ENCODE measurements around the gene COL15A1. TPM values are rescaled to one million over a fixed set of nuclear protein-coding genes. Genes with fewer than 3 reads are reported as not detected.
"Not testable (repeated sequence)": the region's sequence is repeated elsewhere in the genome, so short reads cannot be mapped to it uniquely, and the experiment has no call there.

COL15A1 gene
- total RNA-seq, 2 donors from 2014 or later = 6.0 to 16.0 TPM

- Histone ChIP-seq H3K36me3 (no peaks in the 10 kb centered on the region), H3K27me3 (no peaks in the 10 kb centered on the region), H3K27ac (no peak overlapping the region), H3K4me1 (no peaks in the 10 kb centered on the region), H3K9ac (ENCODE audit: low read depth in 2 of 2, low read length in 2 of 2) (no peak overlapping the region), H3K4me3 (no peak overlapping the region), H3K9me3 (no peaks in the 10 kb centered on the region)
- intact Hi-C loops (cut with DNase I) = no loop called here
- DNase-seq = no peak
- TF ChIP-seq CTCF (IDR thresholded peaks at IDR 0.05) = no peak
These were observed 149.2 kb downstream of the COL15A1 start for GRCh38 chr9:99092643-99093491.

GRCh38 chr9:99093492-99093791 is 149.7 kb downstream of the COL15A1 start:
- Histone ChIP-seq H3K4me3 (no peak overlapping the region), H3K27me3 (no peaks in the 10 kb centered on the region), H3K4me1 (no peaks in the 10 kb centered on the region), H3K27ac (no peak overlapping the region), H3K9ac (ENCODE audit: low read depth in 2 of 2, low read length in 2 of 2) (no peak overlapping the region), H3K9me3 (no peaks in the 10 kb centered on the region), H3K36me3 (no peaks in the 10 kb centered on the region)
- intact Hi-C loops (cut with DNase I) = no loop called here
- no peak for DNase-seq
- TF ChIP-seq CTCF (IDR thresholded peaks at IDR 0.05) = no peak

GRCh38 chr9:99095565-99095964 is 151.9 kb downstream of the COL15A1 start:
- Histone ChIP-seq H3K36me3 (no peaks in the 10 kb centered on the region), H3K4me3 (no peak overlapping the region), H3K4me1 (no peaks in the 10 kb centered on the region), H3K9ac (ENCODE audit: low read depth in 2 of 2, low read length in 2 of 2) (no peak overlapping the region), H3K27me3 (no peaks in the 10 kb centered on the region), H3K9me3 (no peaks in the 10 kb centered on the region), H3K27ac (no peak overlapping the region)
- no peak for TF ChIP-seq CTCF (IDR thresholded peaks at IDR 0.05)
- intact Hi-C loops (cut with DNase I) = no loop called here
- no peak for DNase-seq

DNA sequence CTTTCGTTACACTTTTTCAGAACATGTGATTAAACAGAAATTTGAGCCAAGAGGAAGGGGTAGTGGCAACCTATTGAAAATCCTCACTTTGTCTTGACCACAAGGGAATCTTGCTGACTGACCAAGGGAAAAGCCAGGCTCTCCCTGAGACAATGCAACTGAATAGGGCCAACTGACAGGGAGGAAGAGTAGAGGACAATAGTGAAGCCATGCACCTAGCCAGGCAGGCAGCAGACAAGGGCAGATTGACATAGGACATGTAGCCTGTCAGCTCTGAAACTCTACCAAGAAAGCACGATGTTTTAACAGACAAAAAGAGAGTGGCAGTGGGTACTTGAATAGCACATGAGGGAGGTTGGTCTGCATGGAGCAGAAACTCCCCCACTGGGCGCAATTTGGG is 152.7 kb downstream of the COL15A1 start:
- Histone ChIP-seq H3K9ac (ENCODE audit: low read depth in 2 of 2, low read length in 2 of 2) (no peak overlapping the region), H3K9me3 (no peaks in the 10 kb centered on the region), H3K36me3 (no peaks in the 10 kb centered on the region), H3K4me1 (no peaks in the 10 kb centered on the region), H3K27ac (no peak overlapping the region), H3K4me3 (no peak overlapping the region), H3K27me3 (no peaks in the 10 kb centered on the region)
- DNase-seq = no peak
- no peak for TF ChIP-seq CTCF (IDR thresholded peaks at IDR 0.05)
- intact Hi-C loops (cut with DNase I) = no loop called here

DNA sequence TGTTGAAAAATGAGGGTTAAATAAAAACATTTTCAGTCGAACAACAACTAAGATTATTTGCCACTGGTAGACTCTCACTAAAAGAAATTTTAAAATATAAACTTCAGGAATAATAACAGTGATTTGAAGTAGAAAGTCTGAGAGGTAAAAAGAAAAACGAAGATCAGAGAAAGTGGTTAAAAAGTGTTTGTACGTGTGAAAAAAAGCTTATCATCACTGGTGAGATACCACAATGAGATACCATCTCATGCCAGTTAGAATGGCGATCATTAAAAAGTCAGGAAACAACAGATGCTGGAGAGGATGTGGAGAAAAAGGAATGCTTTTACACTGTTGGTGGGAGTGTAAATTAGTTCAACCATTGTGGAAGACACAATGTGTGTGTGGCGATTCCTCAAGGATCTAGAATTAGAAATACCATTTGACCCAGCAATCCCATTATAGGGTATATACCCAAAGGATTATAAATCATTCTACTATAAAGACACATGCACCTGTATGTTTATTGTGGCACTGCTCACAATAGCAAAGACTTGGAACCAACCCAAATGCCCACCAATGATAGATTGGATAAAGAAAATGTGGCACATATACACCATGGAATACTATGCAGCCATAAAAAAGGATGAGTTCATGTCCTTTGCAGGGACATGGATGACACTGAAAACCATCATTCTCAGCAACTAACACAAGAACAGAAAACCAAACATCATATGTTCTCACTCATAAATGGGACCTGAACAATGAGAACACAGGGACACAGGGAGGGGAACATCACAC is 156.3 kb downstream of the COL15A1 start:
- H3K27me3 ChIP-seq; intact Hi-C loops (cut with DNase I); H3K9ac ChIP-seq (ENCODE audit: low read depth in 2 of 2, low read length in 2 of 2); DNase-seq; H3K36me3 ChIP-seq; H3K4me1 ChIP-seq; H3K9me3 ChIP-seq; H3K4me3 ChIP-seq; H3K27ac ChIP-seq: not testable (repeated sequence)

DNA sequence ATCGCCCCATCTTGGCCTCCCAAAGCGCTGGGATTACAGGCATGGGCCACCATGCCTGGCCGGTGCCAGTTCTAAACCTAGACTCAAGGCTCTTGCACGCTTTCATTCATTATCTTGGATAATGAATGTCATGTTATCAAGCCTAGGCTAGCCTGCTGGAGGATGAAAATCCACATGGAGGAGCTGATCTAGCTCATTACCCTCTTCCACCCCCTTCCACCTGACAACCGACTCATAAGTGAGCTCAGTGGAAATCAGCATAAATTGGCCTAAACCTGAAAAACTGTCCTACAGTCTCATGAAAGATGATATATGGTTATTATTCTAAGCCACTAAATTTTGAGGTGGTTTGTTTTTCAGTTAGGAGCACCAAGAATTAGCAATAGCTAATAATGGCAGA is 157.6 kb downstream of the COL15A1 start:
- Histone ChIP-seq H3K9ac (ENCODE audit: low read depth in 2 of 2, low read length in 2 of 2) (no peak overlapping the region), H3K4me1 (no peaks in the 10 kb centered on the region), H3K9me3 (no peaks in the 10 kb centered on the region), H3K4me3 (no peak overlapping the region), H3K36me3 (no peaks in the 10 kb centered on the region), H3K27me3 (no peaks in the 10 kb centered on the region), H3K27ac (no peak overlapping the region)
- intact Hi-C loops (cut with DNase I) = no loop called here
- no peak for DNase-seq
- no peak for TF ChIP-seq CTCF (IDR thresholded peaks at IDR 0.05)

Measured in colonic mucosa (tissue), 4 donors.